PC-3 (cell line): ENCODE results near the gene ARHGEF2. TPM values are rescaled to one million over a fixed set of nuclear protein-coding genes. Genes with fewer than 3 reads are reported as not detected.

Experiments
- ATAC-seq: fragments of 200-7000 bp; cut with Tn5 transposase; 2 replicates; pipeline ENCODE4 v1.9.1; 2020; ENCODE audit warnings: mild to moderate bottlenecking, moderate library complexity
- BruUV-seq: library from RNA; stranded (reverse); fragments of 400-500 nt; replicated peaks from 2 replicates; lab custom pipeline; 2021; lab: Mats Ljungman, UMichigan
- CTCF ChIA-PET: fragments of 300-600 bp; sonication (Branson Sonifier 250); formaldehyde crosslinking; loops from one replicate; lab custom pipeline; 2022; ENCODE audit warnings: antibody characterized with exemption; lab: Charles Lee
- POLR2A ChIA-PET: fragments of 300-600 bp; sonication (Branson Sonifier 250); formaldehyde crosslinking; loops from one replicate; lab custom pipeline; 2022; ENCODE audit warnings: antibody characterized with exemption; ENCODE audit not compliant: unreplicated experiment; lab: Charles Lee
- DNase-seq: peaks from one replicate; pipeline ENCODE4 v3.0.0-alpha.2; 2015
- H2AFZ ChIP-seq: fragments of 300-600 bp; sonication (generic); 2 replicates; pipeline ENCODE4 v1.6.0; 2016; ENCODE audit warnings: antibody characterized with exemption, low read length
- H3F3A ChIP-seq: fragments of 300-600 bp; sonication (generic); one replicate; pipeline ENCODE4 v1.6.0; 2017; ENCODE audit warnings: antibody characterized with exemption, low read length, control low read depth, mild to moderate bottlenecking; ENCODE audit not compliant: unreplicated experiment
- H3K27ac ChIP-seq: fragments of 300-600 bp; sonication (generic); 2 replicates; pipeline ENCODE4 v1.5.1; 2016; ENCODE audit warnings: mild to moderate bottlenecking, low read length
- H3K27me3 ChIP-seq: fragments of 300-600 bp; sonication (generic); 2 replicates; pipeline ENCODE4 v1.6.1; 2016; ENCODE audit warnings: low read length, mixed read lengths
- H3K36me3 ChIP-seq: fragments of 300-600 bp; sonication (generic); 2 replicates; pipeline ENCODE4 v1.6.1; 2016; ENCODE audit warnings: low read depth, mixed run types, low read length, mixed read lengths
- H3K4me1 ChIP-seq: fragments of 300-600 bp; sonication (generic); 2 replicates; pipeline ENCODE4 v1.5.1; 2016; ENCODE audit warnings: low read length; ENCODE audit not compliant: insufficient read depth
- H3K4me2 ChIP-seq: fragments of 300-600 bp; sonication (generic); 2 replicates; pipeline ENCODE4 v1.6.0; 2016; ENCODE audit warnings: low read length
- H3K4me3 ChIP-seq: fragments of 300-600 bp; sonication (generic); 2 replicates; pipeline ENCODE4 v1.5.1; 2016; ENCODE audit warnings: mild to moderate bottlenecking, low read length, mixed read lengths
- H3K79me2 ChIP-seq: fragments of 300-600 bp; sonication (generic); 2 replicates; pipeline ENCODE4 v1.6.1; 2017; ENCODE audit warnings: low read length, mixed read lengths
- H3K9ac ChIP-seq: fragments of 300-600 bp; sonication (generic); 2 replicates; pipeline ENCODE4 v1.6.0; 2016; ENCODE audit warnings: mild to moderate bottlenecking, low read length
- H3K9me2 ChIP-seq: fragments of 300-600 bp; sonication (generic); replicated peaks from 2 replicates; pipeline ENCODE4 v1.6.1; 2016; ENCODE audit warnings: mixed run types, low read length, mixed read lengths
- H3K9me3 ChIP-seq: fragments of 300-600 bp; sonication (generic); 2 replicates; pipeline ENCODE4 v1.6.1; 2016; ENCODE audit warnings: low read length, mixed read lengths
- H4K20me1 ChIP-seq: fragments of 300-600 bp; sonication (generic); 2 replicates; pipeline ENCODE4 v1.6.1; 2016; ENCODE audit warnings: low read length, mixed read lengths
- CTCF ChIP-seq: fragments of 300-600 bp; sonication (generic); conservative IDR thresholded peaks from 2 replicates; pipeline ENCODE4 v1.5.1; 2017; ENCODE audit warnings: antibody characterized with exemption, low read depth, mild to moderate bottlenecking, low read length
- EZH2 ChIP-seq: fragments of 300-600 bp; sonication (generic); IDR thresholded peaks from one replicate; pipeline ENCODE4 v1.6.1; 2017; ENCODE audit warnings: antibody characterized with exemption, mild to moderate bottlenecking, low read length; ENCODE audit not compliant: unreplicated experiment
- EZH2phosphoT487 ChIP-seq: fragments of 300-600 bp; sonication (generic); IDR thresholded peaks from 2 replicates; pipeline ENCODE4 v1.6.1; 2018; ENCODE audit warnings: mild to moderate bottlenecking, antibody characterized with exemption, low read length, borderline replicate concordance
- intact Hi-C: fragments of 100-400 bp; cut with micrococcal nuclease; formaldehyde crosslinking; loops from 2 replicates; pipeline ENCODE4 v1.9.0; 2023
- total RNA-seq: library from RNA; depleted of rRNA; stranded (reverse); fragments of >200 nt; gene quantifications from 2 replicates; pipeline ENCODE4 v1.2.3, GENCODE V29; 2014

The ARHGEF2 gene
- total RNA-seq, 1 experiment from 2014 or later = 65.9 TPM

- Histone ChIP-seq H3K4me1 (no peaks in the 10 kb centered on the region), H3F3A (no peaks in the 10 kb centered on the region), H4K20me1 (no peaks in the 10 kb centered on the region), H3K4me2 (no peak overlapping the region), H3K9me3 (no peaks in the 10 kb centered on the region), H3K27me3 (no peaks in the 10 kb centered on the region), H3K9ac (no peak overlapping the region), H3K79me2 (no peaks in the 10 kb centered on the region), H3K9me2 (no peaks in the 10 kb centered on the region), H3K4me3 (no peak overlapping the region), H2AFZ (no peak overlapping the region), H3K36me3 (no peaks in the 10 kb centered on the region), H3K27ac (no peak overlapping the region)
- no TSS peak for BruUV-seq
- ChIA-PET CTCF (interaction anchor here (0.6 kb wide), 1 partner anchor 957 kb away, joined by 4 read pairs; no protein-coding TSS in a partner anchor), POLR2A (no interaction called here)
- intact Hi-C loops = no loop called here
- ATAC-seq = no peak
- no peak for DNase-seq
- no peak for TF ChIP-seq CTCF
- TF ChIP-seq EZH2 = no peak
- TF ChIP-seq EZH2phosphoT487 = no peak
Observed at GRCh38 chr1:155996166-155996565, 17.8 kb upstream of the ARHGEF2 start.

GRCh38 chr1:155993595-155993994 lies 15.2 kb upstream of the ARHGEF2 start:
- no peak overlapping the region for H3K9ac ChIP-seq
- BruUV-seq = no TSS peak
- no peaks in the 10 kb centered on the region for H3K9me2 ChIP-seq
- H3K4me3 ChIP-seq = no peak overlapping the region
- H3K9me3 ChIP-seq = no peaks in the 10 kb centered on the region
- H4K20me1 ChIP-seq = no peaks in the 10 kb centered on the region
- H3K79me2 ChIP-seq = no peaks in the 10 kb centered on the region
- DNase-seq = no peak
- H3K4me1 ChIP-seq = no peaks in the 10 kb centered on the region; the same call in 1 of the 2 replicates
- intact Hi-C loops = no loop called here
- ChIA-PET CTCF (no interaction called here), POLR2A (no interaction called here)
- no peak overlapping the region for H3K4me2 ChIP-seq
- H2AFZ ChIP-seq = no peak overlapping the region
- no peak overlapping the region for H3K27ac ChIP-seq
- no peaks in the 10 kb centered on the region for H3K36me3 ChIP-seq
- ATAC-seq = no peak
- no peaks in the 10 kb centered on the region for H3K27me3 ChIP-seq
- TF ChIP-seq EZH2phosphoT487 (no peak), CTCF (no peak), EZH2 (no peak)
- H3F3A ChIP-seq = no peaks in the 10 kb centered on the region

GRCh38 chr1:155990005-155990739 lies 11.8 kb upstream of the ARHGEF2 start:
- no TSS peak for BruUV-seq
- intact Hi-C loops = no loop called here
- Histone ChIP-seq H3K27me3 (no peaks in the 10 kb centered on the region), H3K9ac (no peak overlapping the region), H3K9me2 (no peaks in the 10 kb centered on the region), H3K4me3 (no peak overlapping the region), H3K36me3 (no peaks in the 10 kb centered on the region), H3F3A (no peaks in the 10 kb centered on the region), H3K4me1 (no peaks in the 10 kb centered on the region; the same call in 1 of the 2 replicates), H3K27ac (no peak overlapping the region), H4K20me1 (no peaks in the 10 kb centered on the region), H3K4me2 (no peak overlapping the region), H3K9me3 (no peaks in the 10 kb centered on the region), H3K79me2 (no peaks in the 10 kb centered on the region), H2AFZ (no peak overlapping the region)
- CTCF ChIA-PET = interaction anchor here (0.5 to 2.0 kb wide), 10 partner anchors 11 to 853 kb away, joined by 3 to 13 read pairs (median 4); partner anchors contain the start of gene ARHGEF2
- ATAC-seq = no peak
- POLR2A ChIA-PET = no interaction called here
- no peak for DNase-seq
- TF ChIP-seq EZH2phosphoT487 (no peak), EZH2 (no peak), CTCF (no peak)
